ENCODE data around the gene TSPEAR.
"Not testable (repeated sequence)": the region's sequence is repeated elsewhere in the genome, so short reads cannot be mapped to it uniquely, and the experiment has no call there.

TSPEAR gene

GRCh38 chr21:44583089-44583799, 128.1 kb downstream of the TSPEAR start:
- FAIRE-seq: no peak

- FAIRE-seq: no peak
These were observed 129.3 kb downstream of the TSPEAR start for GRCh38 chr21:44582055-44582454.

GRCh38 chr21:44581158-44581557, 130.2 kb downstream of the TSPEAR start:
- no peak for FAIRE-seq

GRCh38 chr21:44580231-44580821, 131.0 kb downstream of the TSPEAR start, which contains the start of gene KRTAP10-5:
Gene KRTAP10-5, minus strand, starts transcription at chr21:44580604. Its CDS starts 26 bp downstream, at chr21:44580578.
- FAIRE-seq: not testable (repeated sequence)

- no peak for FAIRE-seq
These were observed 131.6 kb downstream of the TSPEAR start for GRCh38 chr21:44579833-44580144.

- no peak for FAIRE-seq
These were observed 132.1 kb downstream of the TSPEAR start for GRCh38 chr21:44579056-44579832.

- no peak for FAIRE-seq
These were observed 132.9 kb downstream of the TSPEAR start for GRCh38 chr21:44578371-44579055.

GRCh38 chr21:44576025-44576420, 135.3 kb downstream of the TSPEAR start:
- no peak for FAIRE-seq

GRCh38 chr21:44575307-44576024, 135.9 kb downstream of the TSPEAR start:
- FAIRE-seq: no peak

- no peak for FAIRE-seq
These were observed 136.7 kb downstream of the TSPEAR start for GRCh38 chr21:44574457-44575306.

- not testable (repeated sequence) for FAIRE-seq
These were observed 137.5 kb downstream of the TSPEAR start, which contains the start of gene KRTAP10-4 for GRCh38 chr21:44573630-44574456. Gene KRTAP10-4, plus strand, starts transcription at chr21:44573729. Its CDS starts 30 bp downstream, at chr21:44573759.

- FAIRE-seq: no peak
These were observed 138.3 kb downstream of the TSPEAR start for GRCh38 chr21:44572959-44573583.

GRCh38 chr21:44571844-44572782, 139.3 kb downstream of the TSPEAR start:
- no peak for FAIRE-seq

- FAIRE-seq: no peak
These were observed 140.1 kb downstream of the TSPEAR start for GRCh38 chr21:44571296-44571695.

GRCh38 chr21:44569861-44570517, 141.4 kb downstream of the TSPEAR start:
- no peak for FAIRE-seq

GRCh38 chr21:44568667-44569556, 142.5 kb downstream of the TSPEAR start:
- FAIRE-seq: no peak

GRCh38 chr21:44568261-44568660, 143.1 kb downstream of the TSPEAR start:
- no peak for FAIRE-seq
